Tibial nerve (tissue), 4 donors: Measurements from ENCODE around the gene ZNF565. TPM values are rescaled to one million over a fixed set of nuclear protein-coding genes. Genes with fewer than 3 reads are reported as not detected.
"Not testable (repeated sequence)": the region's sequence is repeated elsewhere in the genome, so short reads cannot be mapped to it uniquely, and the experiment has no call there.

Experiments
- DNase-seq, 2 donors: peaks; one replicate each; pipeline ENCODE4 v3.0.0-alpha.2; 2019; ENCODE audit warnings: low spot score in 2 of 2
- H3K27ac ChIP-seq, 4 donors: fragments of 200-600 bp; sonication (generic) in 3 of 4; one replicate each; pipeline ENCODE4 v1.5.1; 2017 to 2019; ENCODE audit warnings: mild to moderate bottlenecking in 1 of 4
- H3K27me3 ChIP-seq, 2 donors: fragments of 200-600 bp; sonication (generic) in 1 of 2; one replicate each; pipeline versions ENCODE4 v1.5.1 to v1.6.0; 2017 to 2019
- H3K36me3 ChIP-seq, 3 donors: fragments of 200-600 bp; sonication (generic); one replicate each; pipeline ENCODE4 v1.5.1; 2018 to 2019
- H3K4me1 ChIP-seq, 4 donors: fragments of 200-600 bp; sonication (generic) in 3 of 4; one replicate each; pipeline ENCODE4 v1.5.1; 2017 to 2019
- H3K4me3 ChIP-seq, 4 donors: fragments of 200-600 bp; sonication (generic) in 3 of 4; one replicate each; pipeline ENCODE4 v1.5.1; 2017 to 2019; ENCODE audit warnings: mild to moderate bottlenecking in 1 of 4, moderate library complexity in 1 of 4
- H3K9me3 ChIP-seq, 4 donors: fragments of 200-600 bp; sonication (generic) in 3 of 4; one replicate each; pipeline ENCODE4 v1.5.1; 2017 to 2019
- EP300 ChIP-seq, 2 donors: sonication (generic); formaldehyde crosslinking; IDR thresholded peaks; one replicate each; pipeline ENCODE4 v1.6.1; 2017; ENCODE audit warnings: antibody characterized with exemption in 2 of 2, mild to moderate bottlenecking in 1 of 2
- POLR2A ChIP-seq, 2 donors: fragments of 450-650 bp; IDR thresholded peaks; one replicate each; pipeline ENCODE4 v1.6.1; 2017; ENCODE audit warnings: antibody characterized with exemption in 2 of 2, mild to moderate bottlenecking in 2 of 2, moderate library complexity in 2 of 2
- WGBS, 2 donors: methylation state at CpG; one replicate each; pipeline ENCODE4 v1.1.5; 2018; 5-methylcytosine and 5-hydroxymethylcytosine counted together
- total RNA-seq, 4 donors: library from RNA; depleted of rRNA; stranded (reverse); fragments of >200 nt; gene quantifications; one replicate each; pipeline ENCODE4 v1.1.0, GENCODE V29; 2016
- TF ChIP-seq, protein P1 (sequence below), 5 experiments: fragments of 200-600 bp in 3 of 5; fragments of 450-650 bp in 2 of 5; sonication (generic) in 3 of 5; IDR thresholded peaks; one replicate each; pipeline ENCODE4 v1.5.1; 2016 to 2019; ENCODE audit warnings: antibody characterized with exemption in 5 of 5, mild to moderate bottlenecking in 3 of 5, moderate library complexity in 2 of 5

The ZNF565 gene
- total RNA-seq, 4 donors from 2014 or later = 4.8 to 9.6 (median 6.9) TPM

DNA sequence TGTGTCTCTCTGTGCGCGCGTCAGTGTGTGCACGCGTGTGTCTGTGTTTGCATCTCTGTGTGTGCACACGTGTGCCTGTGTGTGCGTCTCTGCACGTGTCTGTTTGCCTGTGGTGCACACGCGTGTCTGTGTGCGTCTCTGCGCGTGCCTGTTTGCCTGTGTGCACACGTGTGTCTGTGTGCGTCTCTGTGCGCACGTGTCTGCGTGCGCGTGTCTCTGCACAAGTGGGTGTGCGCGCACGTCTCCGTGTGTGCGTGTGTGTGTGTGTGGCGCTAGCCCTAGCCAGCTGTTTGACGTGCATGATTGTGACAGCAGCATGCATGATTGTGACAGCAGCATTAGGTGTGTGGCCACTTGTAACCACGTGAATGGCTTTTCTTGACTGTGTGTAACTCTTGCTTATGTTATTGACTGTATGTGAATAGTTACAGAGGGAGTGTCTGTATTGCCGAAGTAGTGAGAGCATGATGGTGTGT, 31.6 kb upstream of the ZNF565 start:
- no peaks in the 10 kb centered on the region for H3K27me3 ChIP-seq
- H3K9me3 ChIP-seq = peaks cover 0 to 59% (median 0%) of the 10 kb centered on the region in 4 donors
- no peak for DNase-seq
- 44 to 48% methylated on average over 20 to 29 of the region's 29 CpGs for WGBS, 2 donors
- peak overlapping the region in 1 of 4 donors; percentile 32 for H3K4me3 ChIP-seq
- peaks cover 0 to 14% (median 0%) of the 10 kb centered on the region in 4 donors for H3K4me1 ChIP-seq
- peaks cover 0 to 3% (median 0%) of the 10 kb centered on the region in 3 donors for H3K36me3 ChIP-seq
- TF ChIP-seq EP300 (IDR thresholded peaks at IDR 0.05) (no peak), POLR2A (IDR thresholded peaks at IDR 0.05) (no peak)
- TF ChIP-seq, protein P1, sequence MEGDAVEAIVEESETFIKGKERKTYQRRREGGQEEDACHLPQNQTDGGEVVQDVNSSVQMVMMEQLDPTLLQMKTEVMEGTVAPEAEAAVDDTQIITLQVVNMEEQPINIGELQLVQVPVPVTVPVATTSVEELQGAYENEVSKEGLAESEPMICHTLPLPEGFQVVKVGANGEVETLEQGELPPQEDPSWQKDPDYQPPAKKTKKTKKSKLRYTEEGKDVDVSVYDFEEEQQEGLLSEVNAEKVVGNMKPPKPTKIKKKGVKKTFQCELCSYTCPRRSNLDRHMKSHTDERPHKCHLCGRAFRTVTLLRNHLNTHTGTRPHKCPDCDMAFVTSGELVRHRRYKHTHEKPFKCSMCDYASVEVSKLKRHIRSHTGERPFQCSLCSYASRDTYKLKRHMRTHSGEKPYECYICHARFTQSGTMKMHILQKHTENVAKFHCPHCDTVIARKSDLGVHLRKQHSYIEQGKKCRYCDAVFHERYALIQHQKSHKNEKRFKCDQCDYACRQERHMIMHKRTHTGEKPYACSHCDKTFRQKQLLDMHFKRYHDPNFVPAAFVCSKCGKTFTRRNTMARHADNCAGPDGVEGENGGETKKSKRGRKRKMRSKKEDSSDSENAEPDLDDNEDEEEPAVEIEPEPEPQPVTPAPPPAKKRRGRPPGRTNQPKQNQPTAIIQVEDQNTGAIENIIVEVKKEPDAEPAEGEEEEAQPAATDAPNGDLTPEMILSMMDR (IDR thresholded peaks at IDR 0.05) = no peak
- H3K27ac ChIP-seq = no peak overlapping the region

- TF ChIP-seq EP300 (IDR thresholded peaks at IDR 0.05) = no peak
- TF ChIP-seq POLR2A (IDR thresholded peaks at IDR 0.05) = no peak
- TF ChIP-seq, protein P1 (IDR thresholded peaks at IDR 0.05) = no peak
- peaks cover 0 to 14% (median 0%) of the 10 kb centered on the region in 4 donors for H3K4me1 ChIP-seq
- no peak for DNase-seq
- H3K27me3 ChIP-seq = no peaks in the 10 kb centered on the region
- WGBS, 2 donors = 1 to 2% methylated on average over 22 to 52 of the region's 63 CpGs
- H3K36me3 ChIP-seq = peaks cover 0 to 9% (median 0%) of the 10 kb centered on the region in 3 donors
- peak overlapping the region in 2 of 4 donors; percentile 18 to 32 for H3K4me3 ChIP-seq
- no peak overlapping the region for H3K27ac ChIP-seq
- peaks cover 0 to 64% (median under 1%) of the 10 kb centered on the region in 4 donors for H3K9me3 ChIP-seq
Measured at GRCh38 chr19:36245210-36246005, 30.9 kb upstream of the ZNF565 start.

DNA sequence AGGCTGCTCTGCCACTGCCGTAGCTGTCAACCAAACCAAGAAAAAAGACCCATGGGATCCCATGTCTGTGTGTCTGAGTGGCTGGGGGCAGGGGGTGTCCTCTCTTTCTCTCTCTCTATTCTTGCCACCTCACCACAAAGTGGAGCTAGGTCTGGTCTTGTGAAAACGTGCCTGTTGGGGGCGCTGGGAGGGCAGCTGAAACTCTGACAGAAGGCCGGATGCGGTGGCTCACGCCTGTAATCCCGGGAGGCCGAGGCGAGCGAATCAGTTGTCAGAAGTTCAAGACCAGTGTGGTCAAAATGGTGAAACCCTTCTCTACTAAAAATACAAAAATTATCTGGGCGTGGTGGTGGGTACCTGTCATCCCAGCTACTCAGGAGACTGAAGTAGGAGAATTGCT, 29.6 kb upstream of the ZNF565 start:
- WGBS, 2 donors = 81 to 93% methylated on average over 11 of the region's 11 CpGs
- H3K36me3 ChIP-seq = peaks cover 0 to 22% (median 0%) of the 10 kb centered on the region in 3 donors
- H3K4me1 ChIP-seq = peaks cover 0 to 14% (median 0%) of the 10 kb centered on the region in 4 donors
- H3K27ac ChIP-seq = no peak overlapping the region
- H3K9me3 ChIP-seq = peaks cover 0 to 74% (median 2%) of the 10 kb centered on the region in 4 donors
- DNase-seq = no peak
- no peaks in the 10 kb centered on the region for H3K27me3 ChIP-seq
- H3K4me3 ChIP-seq = no peak overlapping the region
- TF ChIP-seq POLR2A (IDR thresholded peaks at IDR 0.05) = no peak
- no peak for TF ChIP-seq EP300 (IDR thresholded peaks at IDR 0.05)

DNA sequence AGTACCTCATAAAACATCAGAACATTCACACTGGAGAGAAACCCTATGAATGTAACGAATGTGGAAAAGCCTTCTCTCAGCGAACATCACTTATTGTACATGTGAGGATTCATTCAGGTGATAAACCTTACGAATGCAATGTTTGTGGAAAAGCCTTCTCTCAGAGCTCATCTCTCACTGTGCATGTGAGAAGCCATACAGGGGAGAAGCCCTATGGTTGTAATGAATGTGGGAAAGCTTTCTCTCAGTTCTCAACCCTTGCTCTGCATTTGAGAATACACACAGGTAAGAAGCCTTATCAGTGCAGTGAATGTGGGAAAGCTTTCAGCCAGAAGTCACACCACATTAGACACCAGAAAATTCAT, 22.5 kb upstream of the ZNF565 start:
- H3K27me3 ChIP-seq = no peaks in the 10 kb centered on the region
- H3K4me1 ChIP-seq = no peaks in the 10 kb centered on the region
- no peak for TF ChIP-seq POLR2A (IDR thresholded peaks at IDR 0.05)
- peaks cover 0 to 91% (median 16%) of the 10 kb centered on the region in 4 donors for H3K9me3 ChIP-seq
- H3K27ac ChIP-seq = no peak overlapping the region
- no peak overlapping the region for H3K4me3 ChIP-seq
- H3K36me3 ChIP-seq = peaks cover 14 to 91% (median 42%) of the 10 kb centered on the region in 3 donors
- DNase-seq = no peak
- 98 to 99% methylated on average over 3 of the region's 3 CpGs for WGBS, 2 donors

- 95 to 98% methylated on average over 6 of the region's 6 CpGs for WGBS, 2 donors
- no peak for DNase-seq
- TF ChIP-seq POLR2A (IDR thresholded peaks at IDR 0.05) (no peak), EP300 (IDR thresholded peaks at IDR 0.05) (no peak)
- TF ChIP-seq, protein P1 (IDR thresholded peaks at IDR 0.05) = no peak
- Histone ChIP-seq H3K4me1 (no peaks in the 10 kb centered on the region), H3K27ac (no peak overlapping the region), H3K27me3 (no peaks in the 10 kb centered on the region), H3K9me3 (peaks cover 0 to 89% (median 16%) of the 10 kb centered on the region in 4 donors), H3K36me3 (peaks cover 16 to 96% (median 47%) of the 10 kb centered on the region in 3 donors), H3K4me3 (no peak overlapping the region)
Measured at GRCh38 chr19:36236304-36236945, 22.0 kb upstream of the ZNF565 start.

GRCh38 chr19:36233626-36234025, 19.2 kb upstream of the ZNF565 start:
- H3K36me3 ChIP-seq = peaks cover 19 to 100% (median 72%) of the 10 kb centered on the region in 3 donors
- 80 to 93% methylated on average over 7 of the region's 7 CpGs for WGBS, 2 donors
- DNase-seq, H3K4me3 ChIP-seq, H3K27ac ChIP-seq, H3K4me1 ChIP-seq, H3K27me3 ChIP-seq: not testable (repeated sequence)
- H3K9me3 ChIP-seq = peaks cover 0 to 76% (median 15%) of the 10 kb centered on the region in 4 donors
